CD14-positive monocyte (primary cell): ENCODE results near the gene SPSB4. TPM values are rescaled to one million over a fixed set of nuclear protein-coding genes. Genes with fewer than 3 reads are reported as not detected.

Experiments
- DNase-seq, 3 donors: peaks; one replicate each; pipeline ENCODE4 v3.0.0-alpha.2; 2011 to 2022
- H2AFZ ChIP-seq: 2 replicates; pipeline ENCODE4 v1.6.0; 2012; ENCODE audit warnings: mild to moderate bottlenecking, low read depth, low read length, inconsistent platforms; ENCODE audit not compliant: insufficient read depth, poor library complexity, severe bottlenecking
- H3K27ac ChIP-seq, 2 donors: 1 replicate in 1 of 2; 2 replicates in 1 of 2; pipeline ENCODE4 v1.5.1; 2012 to 2013; ENCODE audit warnings: low read length in 2 of 2, control low read depth in 1 of 2, inconsistent platforms in 1 of 2, low read depth in 1 of 2, mild to moderate bottlenecking in 1 of 2
- H3K27me3 ChIP-seq, 2 donors: one replicate each; pipeline versions ENCODE4 v1.6.0 to v1.6.1; 2011 to 2013; ENCODE audit warnings: low read length in 2 of 2; ENCODE audit not compliant: control insufficient read depth in 2 of 2, insufficient read depth in 2 of 2
- H3K36me3 ChIP-seq, 2 donors: replicated peaks in 1 of 2; 1 replicate in 1 of 2; 2 replicates in 1 of 2; pipeline versions ENCODE4 v1.5.1 to v1.6.1; 2012 to 2013; ENCODE audit warnings: low read length in 2 of 2, control low read depth in 1 of 2, inconsistent platforms in 1 of 2, mild to moderate bottlenecking in 1 of 2; ENCODE audit not compliant: insufficient read depth in 2 of 2, control insufficient read depth in 1 of 2
- H3K4me1 ChIP-seq, 2 donors: 1 replicate in 1 of 2; 2 replicates in 1 of 2; pipeline versions ENCODE4 v1.5.1 to v1.6.1; 2012 to 2013; ENCODE audit warnings: low read length in 2 of 2, control low read depth in 1 of 2, inconsistent platforms in 1 of 2, mild to moderate bottlenecking in 1 of 2, moderate library complexity in 1 of 2; ENCODE audit not compliant: insufficient read depth in 2 of 2, control insufficient read depth in 1 of 2
- H3K4me2 ChIP-seq: replicated peaks from 2 replicates; pipeline ENCODE3; 2012; ENCODE audit warnings: low read length, moderate library complexity, mild to moderate bottlenecking; ENCODE audit not compliant: poor library complexity, severe bottlenecking; ENCODE audit errors: extremely low read depth
- H3K4me3 ChIP-seq, 3 experiments: fragments of 200-600 bp in 1 of 3; sonication (generic) in 1 of 3; replicated peaks in 1 of 3; 1 replicate in 2 of 3; 2 replicates in 1 of 3; pipeline ENCODE4 v1.5.1; 2011 to 2013; ENCODE audit warnings: low read length in 3 of 3, mild to moderate bottlenecking in 3 of 3, control low read depth in 2 of 3, low read depth in 2 of 3, inconsistent platforms in 1 of 3, moderate library complexity in 1 of 3
- H3K79me2 ChIP-seq: 2 replicates; pipeline ENCODE4 v1.6.0; 2012; ENCODE audit warnings: mild to moderate bottlenecking, control low read depth, inconsistent platforms, low read length, moderate library complexity; ENCODE audit not compliant: insufficient read depth
- H3K9ac ChIP-seq: 2 replicates; pipeline ENCODE4 v1.6.0; 2017; ENCODE audit warnings: low read length, mild to moderate bottlenecking; ENCODE audit not compliant: insufficient read depth, poor library complexity, severe bottlenecking
- H3K9me3 ChIP-seq, 2 donors: replicated peaks in 1 of 2; 1 replicate in 1 of 2; 2 replicates in 1 of 2; pipeline versions ENCODE4 v1.5.1 to v1.6.1; 2012 to 2013; ENCODE audit warnings: low read length in 2 of 2, control low read depth in 1 of 2; ENCODE audit not compliant: control insufficient read depth in 1 of 2, insufficient read depth in 1 of 2
- H4K20me1 ChIP-seq: 2 replicates; pipeline ENCODE4 v1.6.0; 2012; ENCODE audit warnings: mild to moderate bottlenecking, low read length, control low read depth, moderate library complexity; ENCODE audit not compliant: insufficient read depth
- H3K27ac Mint-ChIP-seq, 7 donors: one replicate each; pipeline ENCODE4 v1.8.0; 2020; ENCODE audit warnings: mild to moderate bottlenecking in 7 of 7, mixed read lengths in 7 of 7, moderate library complexity in 6 of 7, inconsistent platforms in 2 of 7
- H3K27me3 Mint-ChIP-seq, 3 donors: one replicate each; pipeline ENCODE4 v1.8.0; 2021 to 2022; ENCODE audit warnings: low read depth in 3 of 3, mild to moderate bottlenecking in 3 of 3, mixed read lengths in 3 of 3, moderate library complexity in 3 of 3, inconsistent platforms in 1 of 3
- H3K36me3 Mint-ChIP-seq, 2 donors: one replicate each; pipeline ENCODE4 v1.8.0; 2020; ENCODE audit warnings: mixed read lengths in 2 of 2, inconsistent platforms in 1 of 2, mild to moderate bottlenecking in 1 of 2
- H3K4me1 Mint-ChIP-seq: one replicate; pipeline ENCODE4 v1.8.0; 2020; ENCODE audit warnings: mild to moderate bottlenecking, mixed read lengths
- H3K4me3 Mint-ChIP-seq, 2 donors: one replicate each; pipeline ENCODE4 v1.8.0; 2020; ENCODE audit warnings: mild to moderate bottlenecking in 2 of 2, mixed read lengths in 2 of 2, moderate library complexity in 1 of 2
- H3K9me3 Mint-ChIP-seq, 7 donors: one replicate each; pipeline ENCODE4 v1.8.0; 2020 to 2022; ENCODE audit warnings: mixed read lengths in 7 of 7, mild to moderate bottlenecking in 6 of 7, moderate library complexity in 6 of 7, inconsistent platforms in 2 of 7
- CTCF ChIP-seq: fragments of 200-600 bp; IDR thresholded peaks from one replicate; pipeline ENCODE4 v1.8.0; 2022; ENCODE audit warnings: antibody characterized with exemption, mild to moderate bottlenecking
- WGBS: methylation state at CpG from one replicate; pipeline ENCODE4 v1.1.5; 2013; ENCODE audit warnings: missing lambda C conversion rate; ENCODE audit not compliant: insufficient coverage; 5-methylcytosine and 5-hydroxymethylcytosine counted together
- intact Hi-C, 2 donors: fragments of 100-400 bp; cut with micrococcal nuclease; formaldehyde crosslinking; loops; one replicate each; pipeline versions ENCODE4 v1.15.0 to v1.15.1; 2023
- polyA plus RNA-seq, 3 donors: library from polyadenylated mRNA; depleted of rRNA in 1 of 3; unstranded in 2 of 3; stranded (reverse) in 1 of 3; fragments of 300-500 nt in 2 of 3; fragments of >200 nt in 1 of 3; fragmentation: Illumina TruSeq in 2 of 3; gene quantifications; 1 replicate in 2 of 3; 2 replicates in 1 of 3; pipeline ENCODE4 v1.2.3, GENCODE V29; 2012 to 2021

SPSB4 gene
- polyA plus RNA-seq, 3 donors, result not detected

GRCh38 chr3:141055536-141056445 lies 4.6 kb downstream of the SPSB4 start:
- H3K27me3 ChIP-seq, result peaks cover 23 to 34% of the 10 kb centered on the region in 2 donors
- H3K27ac ChIP-seq, result no peak overlapping the region
- H3K9me3 ChIP-seq, result peaks cover 3 to 10% of the 10 kb centered on the region in 2 donors
- H2AFZ ChIP-seq, result no peak overlapping the region
- H3K36me3 ChIP-seq, result no peaks in the 10 kb centered on the region
- no peaks in the 10 kb centered on the region for H3K36me3 Mint-ChIP-seq
- H3K9ac ChIP-seq, result no peak overlapping the region
- peaks cover 7% of the 10 kb centered on the region for H3K4me1 Mint-ChIP-seq
- intact Hi-C loops, result no loop called here
- H3K4me3 Mint-ChIP-seq, result no peak overlapping the region
- no peak for DNase-seq
- peaks cover 0 to 11% (median 6%) of the 10 kb centered on the region in 7 donors for H3K9me3 Mint-ChIP-seq
- H3K27me3 Mint-ChIP-seq, result peaks cover 35 to 49% (median 48%) of the 10 kb centered on the region in 3 donors
- no peaks in the 10 kb centered on the region for H3K79me2 ChIP-seq
- WGBS, result 91% methylated on average over 9 of the region's 11 CpGs
- H3K4me3 ChIP-seq, result no peak overlapping the region
- H3K27ac Mint-ChIP-seq, result no peak overlapping the region
- no peak overlapping the region for H3K4me2 ChIP-seq
- no peak for TF ChIP-seq CTCF
- peaks cover 2 to 11% of the 10 kb centered on the region in 2 donors for H3K4me1 ChIP-seq
- no peaks in the 10 kb centered on the region for H4K20me1 ChIP-seq

- intact Hi-C loops, result no loop called here
- no peak for TF ChIP-seq CTCF
- Histone ChIP-seq H3K27ac (no peak overlapping the region), H4K20me1 (no peaks in the 10 kb centered on the region), H3K4me2 (no peak overlapping the region), H3K9me3 (peaks cover 3 to 10% of the 10 kb centered on the region in 2 donors), H3K4me3 (no peak overlapping the region), H2AFZ (no peak overlapping the region), H3K36me3 (no peaks in the 10 kb centered on the region), H3K4me1 (peaks cover 0 to 1% of the 10 kb centered on the region in 2 donors), H3K9ac (no peak overlapping the region), H3K27me3 (peaks cover 20 to 29% of the 10 kb centered on the region in 2 donors), H3K79me2 (no peaks in the 10 kb centered on the region)
- peaks cover 34 to 44% (median 43%) of the 10 kb centered on the region in 3 donors for H3K27me3 Mint-ChIP-seq
- no peak overlapping the region for H3K4me3 Mint-ChIP-seq
- H3K4me1 Mint-ChIP-seq, result peaks cover 5% of the 10 kb centered on the region
- H3K27ac Mint-ChIP-seq, result no peak overlapping the region
- H3K36me3 Mint-ChIP-seq, result no peaks in the 10 kb centered on the region
- DNase-seq, result no peak
- WGBS, result 96% methylated on average over 7 of the region's 7 CpGs
- H3K9me3 Mint-ChIP-seq, result peaks cover 0 to 10% (median 6%) of the 10 kb centered on the region in 7 donors
Measured at GRCh38 chr3:141056751-141057171, 5.6 kb downstream of the SPSB4 start.
